Liver (tissue), 9 donors: ENCODE measurements around the gene GALNTL6. TPM values are rescaled to one million over a fixed set of nuclear protein-coding genes. Genes with fewer than 3 reads are reported as not detected.

Experiments
- DNase-seq: peaks from one replicate; pipeline ENCODE4 v3.0.0-alpha.2; 2017; ENCODE audit warnings: low spot score
- H3K27ac ChIP-seq, 2 donors: one replicate each; pipeline ENCODE4 v1.7.0; 2013; ENCODE audit warnings: inconsistent platforms in 2 of 2, low read length in 2 of 2, control low read depth in 1 of 2, low read depth in 1 of 2, mild to moderate bottlenecking in 1 of 2
- H3K27me3 ChIP-seq, 4 donors: one replicate each; pipeline versions ENCODE4 v1.6.1 to v1.7.0; 2013; ENCODE audit warnings: low read length in 3 of 4, inconsistent platforms in 1 of 4, mild to moderate bottlenecking in 1 of 4, moderate library complexity in 1 of 4; ENCODE audit not compliant: control insufficient read depth in 4 of 4, insufficient read depth in 4 of 4
- H3K36me3 ChIP-seq, 4 donors: one replicate each; pipeline versions ENCODE4 v1.6.1 to v1.7.0; 2013; ENCODE audit warnings: low read length in 3 of 4, mild to moderate bottlenecking in 3 of 4, low read depth in 1 of 4, moderate library complexity in 1 of 4; ENCODE audit not compliant: control insufficient read depth in 4 of 4, insufficient read depth in 3 of 4
- H3K4me1 ChIP-seq, 4 donors: one replicate each; pipeline versions ENCODE4 v1.6.1 to v1.7.0; 2013; ENCODE audit warnings: low read length in 3 of 4, mild to moderate bottlenecking in 3 of 4, moderate library complexity in 1 of 4; ENCODE audit not compliant: control insufficient read depth in 4 of 4, insufficient read depth in 4 of 4
- H3K4me3 ChIP-seq, 3 donors: one replicate each; pipeline versions ENCODE4 v1.6.1 to v1.7.0; 2013; ENCODE audit warnings: low read length in 3 of 3, control low read depth in 1 of 3, low read depth in 1 of 3, mild to moderate bottlenecking in 1 of 3
- H3K9ac ChIP-seq, 2 donors: one replicate each; pipeline ENCODE4 v1.7.0; 2013; ENCODE audit warnings: low read length in 2 of 2, mild to moderate bottlenecking in 2 of 2, moderate library complexity in 2 of 2, control low read depth in 1 of 2, low read depth in 1 of 2
- H3K9me3 ChIP-seq, 4 donors: one replicate each; pipeline versions ENCODE4 v1.6.1 to v1.7.0; 2013; ENCODE audit warnings: low read length in 3 of 4; ENCODE audit not compliant: control insufficient read depth in 4 of 4
- EGR1 ChIP-seq, 2 donors: IDR thresholded peaks; 2 replicates each; pipeline ENCODE4 v1.6.1; 2016 to 2018; ENCODE audit warnings: antibody characterized with exemption in 2 of 2, low read depth in 2 of 2
- FOXA2 ChIP-seq: IDR thresholded peaks from 2 replicates; pipeline ENCODE4 v1.6.1; 2016; ENCODE audit warnings: antibody characterized with exemption
- GABPA ChIP-seq, 2 donors: IDR thresholded peaks in 1 of 2; conservative IDR thresholded peaks in 1 of 2; 2 replicates each; pipeline ENCODE4 v1.6.1; 2016; ENCODE audit warnings: antibody characterized with exemption in 2 of 2, mild to moderate bottlenecking in 1 of 2, moderate library complexity in 1 of 2
- HNF4A ChIP-seq, 2 donors: conservative IDR thresholded peaks; 2 replicates each; pipeline ENCODE4 v1.6.1; 2016; ENCODE audit warnings: antibody characterized with exemption in 2 of 2, mild to moderate bottlenecking in 2 of 2
- HNF4G ChIP-seq: IDR thresholded peaks from 2 replicates; pipeline ENCODE4 v1.6.1; 2016; ENCODE audit warnings: antibody characterized with exemption
- JUND ChIP-seq, 2 donors: IDR thresholded peaks; 2 replicates each; pipeline ENCODE4 v1.6.1; 2016; ENCODE audit warnings: antibody characterized with exemption in 2 of 2
- NR2F2 ChIP-seq: IDR thresholded peaks from 2 replicates; pipeline ENCODE4 v1.6.1; 2016; ENCODE audit warnings: antibody characterized with exemption
- RAD21 ChIP-seq, 2 donors: IDR thresholded peaks; 2 replicates each; pipeline ENCODE4 v1.6.1; 2016; ENCODE audit warnings: antibody characterized with exemption in 2 of 2, mild to moderate bottlenecking in 2 of 2
- SP1 ChIP-seq: IDR thresholded peaks from 2 replicates; pipeline ENCODE4 v1.6.1; 2018; ENCODE audit warnings: antibody characterized with exemption, mild to moderate bottlenecking
- TAF1 ChIP-seq: conservative IDR thresholded peaks from 2 replicates; pipeline ENCODE4 v1.6.1; 2016; ENCODE audit warnings: antibody characterized with exemption, mild to moderate bottlenecking
- YY1 ChIP-seq: IDR thresholded peaks from 2 replicates; pipeline ENCODE4 v1.6.1; 2016; ENCODE audit warnings: antibody characterized with exemption, mild to moderate bottlenecking
- WGBS: extraction: QIAGEN DNeasy Blood & Tissue Kit; methylation state at CpG from one replicate; pipeline ENCODE4 v1.1.7; 2013; 5-methylcytosine and 5-hydroxymethylcytosine counted together
- polyA plus RNA-seq, 2 donors: library from polyadenylated mRNA; stranded (reverse) in 1 of 2; unstranded in 1 of 2; fragments of 200-250 nt in 1 of 2; fragments of >200 nt in 1 of 2; fragmentation: Nextera tagmentation in 1 of 2; extraction: Ambion mirVana in 1 of 2; gene quantifications; one replicate each; pipeline versions ENCODE4 v1.2.1 to v1.2.3, GENCODE V29; 2013 to 2015
- total RNA-seq, 2 donors: library from RNA; depleted of rRNA; stranded (reverse); fragments of >200 nt; gene quantifications; one replicate each; pipeline ENCODE4 v1.2.3, GENCODE V29; 2014
- TF ChIP-seq, protein P1 (sequence below): IDR thresholded peaks from 2 replicates; pipeline ENCODE4 v1.6.1; 2016; ENCODE audit warnings: antibody characterized with exemption
- TF ChIP-seq, protein P2 (sequence below): IDR thresholded peaks from 2 replicates; pipeline ENCODE4 v1.6.1; 2016; ENCODE audit warnings: antibody characterized with exemption
- TF ChIP-seq, protein P3 (sequence below): IDR thresholded peaks from 2 replicates; pipeline ENCODE4 v1.6.1; 2016; ENCODE audit warnings: antibody characterized with exemption
- TF ChIP-seq, protein P4 (sequence below): IDR thresholded peaks from 2 replicates; pipeline ENCODE4 v1.6.1; 2016; ENCODE audit warnings: antibody characterized with exemption, mild to moderate bottlenecking
- TF ChIP-seq, protein P5 (sequence below): fragments of 150-350 bp; IDR thresholded peaks from 2 replicates; pipeline ENCODE4 v1.5.1; 2017; ENCODE audit warnings: improper control_type of control experiment, low read depth, low read length; ENCODE audit not compliant: missing input control
- donor health status: healthy.
- donor health status: healthy.
- donor health status: healthy.
- donor health status: healthy.
- donor health status: healthy.

GALNTL6 gene
- total and polyA plus RNA-seq, 4 donors, result 0.06 to 0.08 TPM; not detected in 2

DNA sequence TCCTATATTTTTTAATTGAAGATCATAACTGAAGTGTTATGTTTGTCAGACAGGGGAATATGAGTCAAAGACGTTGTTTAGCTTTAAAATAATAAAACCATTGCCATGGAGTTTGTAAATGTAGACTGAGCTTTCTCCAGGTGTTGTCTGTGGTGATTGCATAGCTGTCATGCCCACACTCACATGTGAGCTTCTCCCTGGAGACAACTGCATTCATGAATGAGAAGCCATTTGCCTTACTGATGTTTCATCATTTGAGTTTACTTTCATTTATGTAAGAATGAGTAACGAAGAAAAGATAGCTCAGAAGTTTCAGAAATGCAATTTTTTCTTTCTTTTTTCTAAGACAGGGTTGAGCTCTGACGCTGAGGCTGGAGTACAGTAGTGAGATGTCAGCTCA is 339.1 kb downstream of the GALNTL6 start:
- WGBS, result 63% methylated on average over 3 of the region's 3 CpGs
- no peak for DNase-seq
- no peak for TF ChIP-seq EGR1 (IDR thresholded peaks at IDR 0.05; ENCODE audit: low read depth in 2 of 2)
- TF ChIP-seq, protein P1, sequence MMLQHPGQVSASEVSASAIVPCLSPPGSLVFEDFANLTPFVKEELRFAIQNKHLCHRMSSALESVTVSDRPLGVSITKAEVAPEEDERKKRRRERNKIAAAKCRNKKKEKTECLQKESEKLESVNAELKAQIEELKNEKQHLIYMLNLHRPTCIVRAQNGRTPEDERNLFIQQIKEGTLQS, result no peak
- no peak for TF ChIP-seq TAF1
- no peak for TF ChIP-seq RAD21 (IDR thresholded peaks at IDR 0.05)
- TF ChIP-seq NR2F2, result no peak
- no peak for TF ChIP-seq YY1
- TF ChIP-seq GABPA (IDR thresholded peaks at IDR 0.05 in 1 of 2, conservative IDR thresholded peaks at IDR 0.05 in 1 of 2), result no peak
- TF ChIP-seq JUND (IDR thresholded peaks at IDR 0.05), result no peak
- TF ChIP-seq SP1, result no peak
- TF ChIP-seq, protein P2, sequence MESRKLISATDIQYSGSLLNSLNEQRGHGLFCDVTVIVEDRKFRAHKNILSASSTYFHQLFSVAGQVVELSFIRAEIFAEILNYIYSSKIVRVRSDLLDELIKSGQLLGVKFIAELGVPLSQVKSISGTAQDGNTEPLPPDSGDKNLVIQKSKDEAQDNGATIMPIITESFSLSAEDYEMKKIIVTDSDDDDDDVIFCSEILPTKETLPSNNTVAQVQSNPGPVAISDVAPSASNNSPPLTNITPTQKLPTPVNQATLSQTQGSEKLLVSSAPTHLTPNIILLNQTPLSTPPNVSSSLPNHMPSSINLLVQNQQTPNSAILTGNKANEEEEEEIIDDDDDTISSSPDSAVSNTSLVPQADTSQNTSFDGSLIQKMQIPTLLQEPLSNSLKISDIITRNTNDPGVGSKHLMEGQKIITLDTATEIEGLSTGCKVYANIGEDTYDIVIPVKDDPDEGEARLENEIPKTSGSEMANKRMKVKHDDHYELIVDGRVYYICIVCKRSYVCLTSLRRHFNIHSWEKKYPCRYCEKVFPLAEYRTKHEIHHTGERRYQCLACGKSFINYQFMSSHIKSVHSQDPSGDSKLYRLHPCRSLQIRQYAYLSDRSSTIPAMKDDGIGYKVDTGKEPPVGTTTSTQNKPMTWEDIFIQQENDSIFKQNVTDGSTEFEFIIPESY, result no peak
- TF ChIP-seq, protein P3, sequence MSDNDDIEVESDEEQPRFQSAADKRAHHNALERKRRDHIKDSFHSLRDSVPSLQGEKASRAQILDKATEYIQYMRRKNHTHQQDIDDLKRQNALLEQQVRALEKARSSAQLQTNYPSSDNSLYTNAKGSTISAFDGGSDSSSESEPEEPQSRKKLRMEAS, result no peak
- TF ChIP-seq HNF4G, result no peak
- TF ChIP-seq, protein P4, sequence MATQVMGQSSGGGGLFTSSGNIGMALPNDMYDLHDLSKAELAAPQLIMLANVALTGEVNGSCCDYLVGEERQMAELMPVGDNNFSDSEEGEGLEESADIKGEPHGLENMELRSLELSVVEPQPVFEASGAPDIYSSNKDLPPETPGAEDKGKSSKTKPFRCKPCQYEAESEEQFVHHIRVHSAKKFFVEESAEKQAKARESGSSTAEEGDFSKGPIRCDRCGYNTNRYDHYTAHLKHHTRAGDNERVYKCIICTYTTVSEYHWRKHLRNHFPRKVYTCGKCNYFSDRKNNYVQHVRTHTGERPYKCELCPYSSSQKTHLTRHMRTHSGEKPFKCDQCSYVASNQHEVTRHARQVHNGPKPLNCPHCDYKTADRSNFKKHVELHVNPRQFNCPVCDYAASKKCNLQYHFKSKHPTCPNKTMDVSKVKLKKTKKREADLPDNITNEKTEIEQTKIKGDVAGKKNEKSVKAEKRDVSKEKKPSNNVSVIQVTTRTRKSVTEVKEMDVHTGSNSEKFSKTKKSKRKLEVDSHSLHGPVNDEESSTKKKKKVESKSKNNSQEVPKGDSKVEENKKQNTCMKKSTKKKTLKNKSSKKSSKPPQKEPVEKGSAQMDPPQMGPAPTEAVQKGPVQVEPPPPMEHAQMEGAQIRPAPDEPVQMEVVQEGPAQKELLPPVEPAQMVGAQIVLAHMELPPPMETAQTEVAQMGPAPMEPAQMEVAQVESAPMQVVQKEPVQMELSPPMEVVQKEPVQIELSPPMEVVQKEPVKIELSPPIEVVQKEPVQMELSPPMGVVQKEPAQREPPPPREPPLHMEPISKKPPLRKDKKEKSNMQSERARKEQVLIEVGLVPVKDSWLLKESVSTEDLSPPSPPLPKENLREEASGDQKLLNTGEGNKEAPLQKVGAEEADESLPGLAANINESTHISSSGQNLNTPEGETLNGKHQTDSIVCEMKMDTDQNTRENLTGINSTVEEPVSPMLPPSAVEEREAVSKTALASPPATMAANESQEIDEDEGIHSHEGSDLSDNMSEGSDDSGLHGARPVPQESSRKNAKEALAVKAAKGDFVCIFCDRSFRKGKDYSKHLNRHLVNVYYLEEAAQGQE, result no peak

DNA sequence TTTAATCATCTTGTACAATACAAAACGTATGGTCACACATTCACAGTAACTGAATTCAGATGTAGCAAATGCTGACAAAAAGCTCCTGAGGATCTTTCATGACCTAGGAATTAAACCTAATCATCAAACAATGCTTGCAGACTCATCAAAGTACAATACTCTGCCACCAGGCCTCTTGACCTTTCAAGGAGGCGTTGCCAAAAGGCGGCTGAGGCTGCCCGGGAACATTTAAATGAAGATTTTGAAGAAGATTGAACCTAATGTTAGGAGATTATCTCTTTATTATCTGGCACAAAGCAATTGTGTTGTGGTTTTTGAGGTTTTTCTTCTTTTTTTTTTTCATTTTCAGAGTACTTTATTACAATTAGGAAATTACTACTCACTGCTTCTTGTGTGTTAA is 340.5 kb downstream of the GALNTL6 start:
- H3K4me3 ChIP-seq, result no peak overlapping the region
- TF ChIP-seq, protein P2, result no peak
- no peak for TF ChIP-seq EGR1 (IDR thresholded peaks at IDR 0.05; ENCODE audit: low read depth in 2 of 2)
- TF ChIP-seq HNF4A (conservative IDR thresholded peaks at IDR 0.05), result no peak
- no peak for TF ChIP-seq FOXA2
- TF ChIP-seq, protein P4, result no peak
- TF ChIP-seq JUND (IDR thresholded peaks at IDR 0.05), result no peak
- no peak for TF ChIP-seq NR2F2
- TF ChIP-seq, protein P5, sequence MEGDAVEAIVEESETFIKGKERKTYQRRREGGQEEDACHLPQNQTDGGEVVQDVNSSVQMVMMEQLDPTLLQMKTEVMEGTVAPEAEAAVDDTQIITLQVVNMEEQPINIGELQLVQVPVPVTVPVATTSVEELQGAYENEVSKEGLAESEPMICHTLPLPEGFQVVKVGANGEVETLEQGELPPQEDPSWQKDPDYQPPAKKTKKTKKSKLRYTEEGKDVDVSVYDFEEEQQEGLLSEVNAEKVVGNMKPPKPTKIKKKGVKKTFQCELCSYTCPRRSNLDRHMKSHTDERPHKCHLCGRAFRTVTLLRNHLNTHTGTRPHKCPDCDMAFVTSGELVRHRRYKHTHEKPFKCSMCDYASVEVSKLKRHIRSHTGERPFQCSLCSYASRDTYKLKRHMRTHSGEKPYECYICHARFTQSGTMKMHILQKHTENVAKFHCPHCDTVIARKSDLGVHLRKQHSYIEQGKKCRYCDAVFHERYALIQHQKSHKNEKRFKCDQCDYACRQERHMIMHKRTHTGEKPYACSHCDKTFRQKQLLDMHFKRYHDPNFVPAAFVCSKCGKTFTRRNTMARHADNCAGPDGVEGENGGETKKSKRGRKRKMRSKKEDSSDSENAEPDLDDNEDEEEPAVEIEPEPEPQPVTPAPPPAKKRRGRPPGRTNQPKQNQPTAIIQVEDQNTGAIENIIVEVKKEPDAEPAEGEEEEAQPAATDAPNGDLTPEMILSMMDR, result no peak
- TF ChIP-seq, protein P3, result no peak
- H3K4me1 ChIP-seq, result no peaks in the 10 kb centered on the region
- no peak overlapping the region for H3K9ac ChIP-seq
- H3K9me3 ChIP-seq, result no peaks in the 10 kb centered on the region
- no peak overlapping the region for H3K27ac ChIP-seq
- no peak for DNase-seq
- no peaks in the 10 kb centered on the region for H3K27me3 ChIP-seq
- 68% methylated on average over 4 of the region's 4 CpGs for WGBS
- no peaks in the 10 kb centered on the region for H3K36me3 ChIP-seq

More for the DNA sequence above, 339.1 kb downstream of the GALNTL6 start:
- Histone ChIP-seq H3K36me3 (no peaks in the 10 kb centered on the region), H3K27me3 (no peaks in the 10 kb centered on the region), H3K9me3 (no peaks in the 10 kb centered on the region), H3K27ac (no peak overlapping the region), H3K4me3 (no peak overlapping the region), H3K9ac (no peak overlapping the region), H3K4me1 (no peaks in the 10 kb centered on the region)
